ENCODE measurements around the gene CACNG1. TPM values are rescaled to one million over a fixed set of nuclear protein-coding genes. Genes with fewer than 3 reads are reported as not detected.

Gene CACNG1
- total RNA-seq, 1 experiment from 2014 or later: not detected

GRCh38 chr17:67020293-67020766, 24.0 kb upstream of the CACNG1 start:
- H3K9me3 Mint-ChIP-seq: no peaks in the 10 kb centered on the region; a peak in 1 of 5 replicates
- Histone ChIP-seq H3K56ac (ENCODE audit: insufficient read length, low read depth, low read length) (no peak overlapping the region), H4K20me1 (ENCODE audit: control insufficient read depth, insufficient read depth, insufficient read length) (no peaks in the 10 kb centered on the region), H3K79me1 (ENCODE audit: insufficient read depth, low read depth, low read length, poor library complexity, severe bottlenecking) (no peaks in the 10 kb centered on the region), H2BK5ac (ENCODE audit: insufficient read length, low read length) (no peak overlapping the region), H2BK20ac (ENCODE audit: low read depth, low read length, poor library complexity, severe bottlenecking) (no peak overlapping the region), H2BK12ac (ENCODE audit: insufficient read length, low read depth, low read length) (no peak overlapping the region), H3K23me2 (ENCODE audit: insufficient read length, low read depth, low read length, poor library complexity, severe bottlenecking) (no peaks in the 10 kb centered on the region), H4K91ac (ENCODE audit: insufficient read length, low read depth, low read length) (no peak overlapping the region), H3K9ac (ENCODE audit: extremely low read depth, insufficient read length, low read length) (no peak overlapping the region), H2BK120ac (ENCODE audit: low read depth, low read length, poor library complexity, severe bottlenecking) (no peak overlapping the region), H3K27me3 (ENCODE audit: insufficient read depth, low read length) (no peaks in the 10 kb centered on the region), H4K5ac (ENCODE audit: insufficient read length, low read depth, low read length) (no peak overlapping the region), H3T11ph (ENCODE audit: low read length) (no peak overlapping the region), H3K14ac (ENCODE audit: insufficient read depth, low read length) (no peak overlapping the region), H3K4me2 (ENCODE audit: insufficient read depth, insufficient read length, low read length) (no peak overlapping the region), H3K4ac (ENCODE audit: low read depth, low read length) (no peak overlapping the region), H2AK5ac (ENCODE audit: insufficient read length, low read length) (no peak overlapping the region), H3K79me2 (ENCODE audit: insufficient read depth, low read length) (no peaks in the 10 kb centered on the region), H3K23ac (ENCODE audit: insufficient read length, low read depth, low read length) (no peak overlapping the region), H4K8ac (replicated peaks; ENCODE audit: insufficient read length, low read depth, low read length) (no peak overlapping the region), H2AFZ (ENCODE audit: low read length) (no peak overlapping the region), H2BK15ac (ENCODE audit: low read depth, low read length) (no peak overlapping the region), H3K18ac (ENCODE audit: insufficient read length, low read depth, low read length) (no peak overlapping the region), H3K27ac (ENCODE audit: insufficient read length, low read depth, low read length) (no peak overlapping the region), H3K4me1 (ENCODE audit: insufficient read depth, low read length) (no peaks in the 10 kb centered on the region), H3K9me3 (ENCODE audit: control insufficient read depth, low read depth, low read length) (no peaks in the 10 kb centered on the region)
- no peak for DNase-seq
- TF ChIP-seq CTCF (conservative IDR thresholded peaks at IDR 0.05): no peak
- WGBS (ENCODE audit: extremely low coverage, insufficient read length, low lambda C conversion rate): no CpG with 5 or more reads among the region's 11 CpGs
- no peaks in the 10 kb centered on the region for H3K36me3 Mint-ChIP-seq (ENCODE audit: insufficient read depth in 1 of 3, low read depth in 3 of 3)
- peaks cover 9 to 19% of the 10 kb centered on the region in 2 experiments for H3K4me1 Mint-ChIP-seq
- H3K27me3 Mint-ChIP-seq (ENCODE audit: low read depth): no peaks in the 10 kb centered on the region
- H3K4me3 Mint-ChIP-seq: no peak overlapping the region
- no peak overlapping the region; a peak in 1 of 7 replicates for H3K27ac Mint-ChIP-seq

All from H9 (cell line).